Amniotic stem cell (primary cell): ENCODE measurements around the gene NEMP1.
A peak's percentile ranks its signal among the peaks of the same experiment; 100 is the strongest.

Experiments used
- DNase-seq: peaks from one replicate; lab custom pipeline; 2025; lab: John Stamatoyannopoulos, UW

Gene NEMP1

DNA sequence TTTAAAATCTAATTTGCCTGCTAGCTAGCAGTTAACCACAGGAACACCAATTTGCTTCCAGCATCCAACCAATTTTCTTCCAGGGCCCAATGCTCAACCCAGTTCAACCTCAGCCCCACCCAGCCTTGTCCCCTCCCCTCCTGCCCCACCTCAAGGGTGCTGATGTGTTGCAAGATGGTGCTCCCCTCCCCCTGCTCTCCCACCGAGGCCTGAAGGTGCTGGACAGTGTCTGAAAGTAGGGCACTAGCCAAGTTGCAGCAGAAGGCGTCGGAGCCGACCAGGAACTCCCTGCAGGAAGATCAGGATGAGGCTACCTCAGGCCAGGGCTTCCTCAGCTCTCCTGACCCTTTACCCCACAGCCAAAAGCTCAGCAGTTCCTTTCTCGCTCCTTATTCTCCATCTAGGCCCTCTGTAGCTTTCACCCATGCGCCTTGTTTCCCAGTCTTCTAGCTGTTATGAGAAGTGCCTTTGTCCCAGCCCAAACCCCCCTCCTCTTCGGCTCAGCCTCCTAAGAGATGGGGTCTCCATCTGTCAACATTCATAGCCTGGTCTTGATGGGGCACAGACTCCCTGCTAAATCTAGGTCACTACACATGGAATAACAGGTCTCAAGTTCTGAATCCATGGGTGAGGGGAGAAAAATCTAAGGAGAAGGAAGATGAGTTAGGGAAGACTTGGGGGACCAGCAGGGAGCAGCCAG lies 29.0 kb upstream of the NEMP1 start:
- no peak for DNase-seq

DNA sequence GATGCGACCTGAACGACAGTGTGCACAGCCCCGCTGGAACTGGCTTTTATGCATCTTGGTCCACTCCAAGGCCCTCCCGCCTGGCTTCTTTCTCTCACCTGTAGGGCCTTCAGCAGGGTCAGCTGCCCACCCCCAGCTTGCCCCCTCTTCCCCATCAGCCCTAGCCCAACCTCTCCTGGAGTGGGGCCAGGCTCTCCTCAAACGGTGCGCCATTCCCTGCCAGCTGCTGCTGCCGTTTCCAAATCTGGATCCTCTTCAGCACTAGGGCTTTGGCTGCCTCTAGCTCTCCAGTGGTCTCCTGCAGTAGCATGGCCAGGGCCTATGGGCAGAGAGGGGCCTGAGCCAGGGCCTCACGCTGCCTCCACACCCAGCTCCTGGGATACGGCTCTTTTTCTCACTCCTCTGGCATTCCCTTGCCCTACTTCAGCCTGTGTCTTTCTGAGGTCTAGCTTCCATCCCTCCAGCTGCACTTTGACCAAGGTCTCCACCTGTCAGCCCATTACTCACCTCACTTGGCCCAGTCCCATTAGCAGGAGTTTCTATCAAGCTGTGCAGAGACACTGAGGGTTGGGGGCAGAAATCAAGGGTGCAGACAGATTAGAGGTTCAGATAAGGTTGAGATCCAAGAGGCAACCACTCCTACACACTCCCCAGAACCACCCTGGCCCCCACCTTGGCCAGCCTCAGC lies 27.6 kb upstream of the NEMP1 start:
- DNase-seq, result no peak

DNA sequence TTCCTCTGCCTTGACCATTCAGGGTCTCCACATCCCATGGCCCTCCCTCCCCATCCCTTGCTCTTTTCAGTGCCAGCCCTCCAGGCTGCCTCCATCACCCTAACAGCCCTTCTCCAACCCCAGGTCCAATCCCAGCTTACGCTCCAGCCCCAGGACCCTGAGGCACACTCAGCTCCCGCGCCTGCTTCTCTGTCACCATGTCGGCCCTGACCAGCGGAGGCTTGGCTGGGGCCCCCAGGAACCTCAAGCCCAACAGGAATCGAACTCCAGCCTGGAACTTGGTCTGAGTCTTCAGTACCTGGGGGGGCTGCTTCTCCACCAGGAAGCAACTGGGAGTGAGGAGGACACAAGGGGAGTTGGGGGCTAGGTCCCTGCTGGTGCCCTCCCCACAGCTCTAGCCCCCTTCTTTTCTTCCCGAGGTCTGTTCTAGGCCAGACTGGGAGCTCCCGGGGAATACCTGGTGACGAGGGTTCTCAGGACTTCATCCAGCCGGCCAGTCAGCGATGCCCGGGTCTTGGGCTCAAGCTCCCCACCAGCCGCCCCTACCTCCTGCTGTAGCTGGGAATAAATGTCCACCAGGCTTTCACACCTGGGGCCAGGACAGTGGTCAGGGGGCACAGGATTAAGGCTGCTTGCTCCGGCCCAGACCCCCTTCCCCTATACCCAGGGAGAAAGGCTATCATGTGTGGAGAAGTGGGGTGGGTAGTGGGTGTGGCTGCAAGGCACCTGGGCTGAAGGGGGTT lies 26.6 kb upstream of the NEMP1 start:
- DNase-seq, result no peak

DNA sequence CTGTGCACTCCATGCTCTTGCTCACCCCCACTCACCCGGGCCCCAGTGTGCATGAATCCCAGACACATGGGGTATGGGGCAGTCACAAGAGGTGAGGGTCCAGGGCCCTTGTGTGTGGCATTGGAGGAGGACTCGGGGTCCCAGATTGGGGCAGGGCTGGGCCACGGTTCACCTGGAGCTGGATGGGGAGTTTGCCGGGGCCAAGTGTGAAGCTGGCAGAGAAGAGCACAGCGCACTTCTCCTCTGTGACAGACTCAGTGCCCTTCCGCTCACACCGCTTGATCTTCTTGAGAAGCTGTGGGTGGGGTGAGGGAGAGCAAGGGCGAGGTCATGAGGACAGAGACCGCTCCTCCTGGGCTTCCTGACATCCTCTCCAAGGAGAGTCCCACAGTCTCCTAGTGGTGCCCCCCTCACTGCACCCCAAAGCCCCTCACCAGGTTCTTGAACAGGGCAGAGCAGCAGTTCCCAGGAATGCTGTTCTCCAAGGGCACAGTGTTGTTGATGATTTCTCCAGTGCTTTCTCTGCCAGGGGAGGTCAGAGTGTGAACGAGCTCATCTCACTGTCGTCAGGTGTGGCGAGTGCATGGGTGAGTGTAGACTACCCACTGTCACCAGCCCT lies 25.8 kb upstream of the NEMP1 start:
- DNase-seq, result no peak

DNA sequence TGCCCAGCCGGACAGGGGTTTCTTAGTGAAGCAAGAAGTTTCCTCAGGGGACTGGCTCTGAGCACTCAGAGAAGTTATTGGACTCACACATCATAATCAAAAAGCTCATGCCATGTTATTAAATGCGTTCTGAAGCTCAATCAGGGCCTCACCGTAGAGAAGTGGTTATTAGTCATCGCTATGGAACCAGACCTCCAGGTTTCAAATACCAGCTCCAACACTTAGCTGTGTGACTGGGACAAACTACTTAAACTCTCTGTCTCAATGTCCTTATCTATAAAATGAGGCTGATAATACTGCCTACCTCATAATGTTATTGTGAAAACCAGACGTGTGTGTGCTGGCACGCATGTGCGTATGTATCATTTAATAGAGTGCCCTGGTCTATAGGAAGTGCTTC lies 25.3 kb upstream of the NEMP1 start:
- DNase-seq, result no peak

DNA sequence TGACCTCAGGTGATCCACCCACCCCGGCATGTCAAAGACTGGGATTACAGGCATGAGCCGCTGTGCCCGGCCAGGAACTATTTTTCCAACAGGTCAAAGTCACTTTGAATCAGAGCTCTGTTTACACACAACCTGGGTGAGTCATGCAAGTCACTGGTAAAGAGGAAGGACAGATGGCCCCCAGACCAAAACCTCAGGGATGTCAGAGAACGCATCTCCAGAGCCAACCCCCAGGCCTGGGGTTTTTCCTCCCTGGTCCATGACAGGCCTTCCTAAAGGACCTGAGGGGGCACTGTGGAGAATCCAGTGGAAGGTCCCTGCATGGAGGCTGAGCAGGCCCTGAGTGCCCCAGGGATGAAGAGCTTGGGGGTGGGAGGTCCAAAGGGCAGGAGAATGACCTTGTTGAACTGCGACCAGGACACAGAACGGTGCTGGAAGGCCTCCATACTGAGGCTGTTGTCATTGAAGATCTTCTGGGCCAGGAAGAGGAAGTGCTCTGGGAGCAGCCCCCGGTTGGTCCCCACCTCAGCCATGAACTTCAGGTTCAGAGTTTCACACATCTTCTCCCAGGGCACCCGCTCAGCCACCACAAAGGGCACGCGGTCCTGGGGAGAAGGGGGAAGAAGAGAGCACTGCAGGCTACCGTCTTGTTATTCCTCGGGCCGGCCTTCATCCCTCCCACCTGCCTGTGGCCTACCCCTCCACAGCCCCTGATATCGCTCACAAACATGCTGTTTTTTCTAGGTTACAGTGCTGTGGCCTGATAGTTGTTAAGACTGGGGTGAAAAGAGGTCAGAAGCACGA lies 23.5 kb upstream of the NEMP1 start:
- no peak for DNase-seq

DNA sequence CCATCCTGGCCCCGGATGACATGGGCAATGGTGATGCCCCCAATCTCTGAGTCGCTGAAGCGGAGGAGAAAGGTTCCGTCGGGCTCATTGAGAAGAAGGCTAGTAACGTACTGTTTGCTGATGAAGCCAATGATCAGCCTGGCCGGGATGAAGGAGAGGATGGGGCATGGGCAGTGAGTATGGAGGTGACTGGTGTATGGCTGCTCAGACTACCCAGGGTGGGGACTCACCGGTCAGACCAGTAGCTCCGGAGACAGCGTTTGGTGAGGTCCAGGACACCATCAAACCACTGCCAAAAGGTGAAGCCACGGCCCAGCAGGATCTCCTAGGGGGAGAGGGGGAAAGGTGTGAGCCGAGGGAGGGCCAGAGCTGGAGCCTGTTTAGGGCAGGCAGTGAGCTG lies 21.2 kb upstream of the NEMP1 start:
- no peak for DNase-seq

DNA sequence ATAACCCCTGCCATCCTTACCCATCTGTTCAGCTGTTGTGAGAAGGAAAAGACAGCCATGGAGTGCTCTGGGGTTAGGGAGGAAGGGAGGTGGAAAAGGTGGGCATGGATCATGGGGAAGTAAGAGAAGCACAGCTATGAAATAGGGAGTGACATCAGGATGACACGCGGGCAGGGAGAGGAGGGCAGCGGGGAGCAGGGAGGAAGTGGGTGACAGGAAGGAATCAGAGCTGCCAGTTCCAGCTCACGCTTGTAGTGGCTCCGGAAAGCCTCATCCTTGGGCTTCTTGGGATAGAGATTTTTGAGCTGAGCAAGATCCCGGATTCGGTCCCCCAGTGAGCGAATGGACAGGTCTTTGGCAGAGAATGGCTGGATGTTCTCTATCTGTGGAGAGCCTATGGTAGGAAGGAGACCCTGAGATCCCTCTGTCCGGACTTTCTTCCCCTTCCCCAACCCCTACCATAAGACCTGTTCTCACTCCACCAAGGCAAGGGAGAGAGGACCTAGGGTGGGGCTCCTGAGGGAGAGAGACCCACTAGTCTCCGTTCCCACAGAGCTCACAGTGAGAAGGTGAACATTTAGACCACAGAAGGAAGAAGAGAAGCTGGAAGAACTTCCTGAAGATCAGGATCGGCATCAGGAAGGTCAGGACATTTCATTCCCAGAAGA lies 20.6 kb upstream of the NEMP1 start:
- no peak for DNase-seq

DNA sequence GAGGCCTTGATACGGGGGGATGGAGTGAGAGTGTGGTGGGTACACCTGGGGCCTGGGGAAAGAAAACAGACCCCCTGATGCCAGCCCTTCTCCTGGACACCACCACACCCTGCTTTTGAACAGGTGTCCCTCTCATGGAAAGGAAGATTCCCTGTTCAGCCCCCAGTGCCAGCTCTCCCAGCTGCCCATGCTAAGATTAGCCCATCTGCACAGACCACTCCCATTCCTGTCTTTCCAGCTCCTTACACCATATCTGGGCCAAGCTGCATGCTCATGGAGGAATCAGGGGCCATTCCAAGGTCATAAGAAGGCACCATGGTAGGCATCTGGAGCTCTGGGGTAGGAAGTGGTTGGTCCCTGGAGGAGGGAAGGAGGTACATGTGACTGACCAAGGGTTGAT lies 20.0 kb upstream of the NEMP1 start:
- DNase-seq, result no peak

DNA sequence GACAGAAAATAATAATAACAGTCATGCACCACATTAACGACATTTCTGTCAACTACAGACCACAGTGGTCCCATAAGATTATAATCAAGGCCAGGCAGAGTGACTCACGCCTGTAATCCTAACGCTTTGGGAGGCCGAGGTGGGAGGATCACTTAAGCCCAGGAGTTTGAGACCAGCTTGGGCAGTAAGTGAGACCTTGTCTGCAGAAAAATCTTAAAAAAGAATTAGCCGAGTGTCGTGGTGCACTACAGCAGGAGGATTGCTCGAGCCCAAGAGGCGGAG lies 18.9 kb upstream of the NEMP1 start:
- no peak for DNase-seq

DNA sequence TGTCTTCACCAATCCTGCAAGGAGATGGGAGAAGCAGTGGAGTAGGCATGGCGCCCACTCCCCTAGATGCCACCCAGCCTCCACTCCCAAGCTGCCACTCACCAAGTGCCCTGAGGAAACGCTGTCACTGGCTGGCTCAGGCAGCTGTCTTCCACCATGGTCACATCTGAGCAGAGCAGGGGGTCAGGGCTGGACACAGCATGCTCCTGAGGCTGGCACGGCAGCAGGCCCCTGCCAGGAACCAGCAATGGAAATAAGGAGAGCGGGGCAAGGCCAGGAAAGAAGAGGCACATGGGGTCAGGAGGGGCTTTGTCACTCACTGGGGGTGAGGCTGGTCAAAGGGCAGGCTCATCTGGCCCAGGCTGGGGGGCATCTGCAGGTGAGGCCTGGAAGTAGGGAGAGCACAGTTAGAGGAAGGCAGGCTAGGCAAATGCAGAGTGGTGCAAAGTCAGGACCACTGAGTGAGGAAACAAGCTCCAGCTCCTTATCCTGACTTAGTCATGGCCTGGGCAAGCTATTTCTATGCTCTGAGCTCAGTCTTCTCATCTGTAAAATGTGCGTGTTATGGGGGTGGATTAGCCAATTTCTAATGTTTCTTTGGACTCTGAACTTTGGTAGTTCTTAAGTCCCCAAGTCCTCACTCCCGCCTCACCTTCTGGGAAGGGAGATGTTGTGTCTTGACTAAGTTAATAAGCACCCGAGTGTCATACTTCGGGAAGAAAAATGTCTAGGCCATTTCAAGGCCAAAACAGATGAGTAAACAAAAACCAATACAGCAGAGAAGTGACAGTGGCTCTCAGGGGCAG lies 18.4 kb upstream of the NEMP1 start:
- DNase-seq, result no peak

DNA sequence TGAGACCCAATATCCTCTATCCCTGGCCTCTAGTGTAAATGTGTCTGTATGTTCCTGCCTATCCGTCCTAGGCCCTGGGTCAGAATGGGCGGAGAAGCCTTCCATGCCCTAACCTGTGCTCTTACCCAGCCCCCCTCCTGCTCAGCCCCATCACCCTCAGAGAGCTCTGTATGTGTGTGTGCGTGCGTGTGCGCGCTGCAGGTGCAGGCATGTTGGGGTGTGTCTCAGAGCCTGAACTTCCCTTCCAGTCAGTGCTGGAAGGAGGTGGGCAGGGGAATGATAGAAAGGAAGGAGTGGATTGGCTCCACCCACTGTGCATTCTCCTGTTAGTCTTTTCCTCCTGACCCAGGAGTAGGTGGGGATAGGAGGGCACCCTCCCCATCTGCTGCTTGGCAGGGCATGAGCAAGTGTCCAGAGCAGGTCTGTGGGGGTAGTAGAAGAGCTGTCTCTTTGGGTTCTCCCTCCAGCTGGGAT lies 17.5 kb upstream of the NEMP1 start:
- DNase-seq, result no peak

DNA sequence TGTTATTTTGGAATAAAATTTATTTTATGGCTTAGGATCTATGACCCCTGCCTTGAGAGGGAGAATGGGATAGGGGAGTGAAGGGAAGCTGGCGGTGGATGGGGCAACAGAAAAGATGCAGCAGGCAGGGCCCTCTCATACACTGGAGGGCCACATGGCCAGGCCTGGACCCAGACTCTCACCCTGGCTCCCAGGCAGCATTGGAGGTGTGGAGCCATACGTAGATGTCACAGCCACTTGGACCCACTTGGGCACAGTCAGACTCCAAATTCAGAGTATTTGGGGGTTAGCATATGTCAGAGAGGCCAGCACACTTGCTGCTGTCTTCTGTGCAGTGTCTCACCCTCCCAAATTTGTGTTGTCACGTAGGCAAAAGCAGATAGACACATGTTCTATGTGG lies 16.8 kb upstream of the NEMP1 start:
- no peak for DNase-seq

DNA sequence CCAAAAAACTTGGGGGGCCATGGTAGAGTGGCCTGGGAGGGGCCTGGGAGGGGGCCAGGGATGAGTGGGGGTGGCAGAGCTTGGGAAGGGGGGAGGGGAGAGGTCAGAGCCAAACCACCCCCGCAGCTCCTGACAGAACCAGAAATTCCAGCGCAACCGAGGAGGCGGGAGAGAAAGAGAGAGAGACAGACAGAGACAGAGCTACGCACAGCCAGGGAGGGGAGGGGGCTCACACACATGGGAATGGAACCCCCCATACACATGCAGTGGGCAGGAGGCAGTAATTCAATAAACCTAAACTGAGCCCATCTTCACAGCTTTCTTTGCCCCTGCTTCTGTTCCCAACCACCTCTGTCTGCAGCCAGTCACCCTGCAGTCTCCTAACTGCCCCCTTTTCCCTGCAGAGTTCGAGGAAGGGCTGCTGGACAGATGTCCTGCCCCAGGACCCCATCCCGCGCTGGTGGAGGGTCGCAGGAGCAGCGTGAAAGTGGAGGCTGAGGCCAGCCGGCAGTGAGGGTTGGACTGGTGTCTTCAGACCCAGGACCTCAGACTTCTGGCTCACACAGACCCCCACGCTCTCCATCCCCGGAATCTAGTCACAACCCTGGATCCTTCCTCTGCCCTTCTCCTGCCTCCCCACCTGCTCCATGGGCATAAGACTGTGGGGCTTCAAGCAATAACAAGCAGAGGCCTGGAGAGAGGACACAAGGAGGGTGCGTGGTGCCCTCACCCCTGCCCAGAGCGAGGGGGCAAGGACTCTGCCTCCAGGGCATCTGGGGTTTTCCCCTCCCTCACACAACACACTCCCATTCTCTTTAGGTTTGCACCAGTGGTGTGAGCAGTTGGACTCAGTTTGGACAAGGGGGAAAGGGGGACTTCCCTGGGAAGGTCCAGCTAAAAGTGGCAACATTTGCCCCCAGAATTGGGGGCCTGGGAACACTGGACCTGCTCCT lies 15.9 kb upstream of the NEMP1 start:
- DNase-seq, result no peak

DNA sequence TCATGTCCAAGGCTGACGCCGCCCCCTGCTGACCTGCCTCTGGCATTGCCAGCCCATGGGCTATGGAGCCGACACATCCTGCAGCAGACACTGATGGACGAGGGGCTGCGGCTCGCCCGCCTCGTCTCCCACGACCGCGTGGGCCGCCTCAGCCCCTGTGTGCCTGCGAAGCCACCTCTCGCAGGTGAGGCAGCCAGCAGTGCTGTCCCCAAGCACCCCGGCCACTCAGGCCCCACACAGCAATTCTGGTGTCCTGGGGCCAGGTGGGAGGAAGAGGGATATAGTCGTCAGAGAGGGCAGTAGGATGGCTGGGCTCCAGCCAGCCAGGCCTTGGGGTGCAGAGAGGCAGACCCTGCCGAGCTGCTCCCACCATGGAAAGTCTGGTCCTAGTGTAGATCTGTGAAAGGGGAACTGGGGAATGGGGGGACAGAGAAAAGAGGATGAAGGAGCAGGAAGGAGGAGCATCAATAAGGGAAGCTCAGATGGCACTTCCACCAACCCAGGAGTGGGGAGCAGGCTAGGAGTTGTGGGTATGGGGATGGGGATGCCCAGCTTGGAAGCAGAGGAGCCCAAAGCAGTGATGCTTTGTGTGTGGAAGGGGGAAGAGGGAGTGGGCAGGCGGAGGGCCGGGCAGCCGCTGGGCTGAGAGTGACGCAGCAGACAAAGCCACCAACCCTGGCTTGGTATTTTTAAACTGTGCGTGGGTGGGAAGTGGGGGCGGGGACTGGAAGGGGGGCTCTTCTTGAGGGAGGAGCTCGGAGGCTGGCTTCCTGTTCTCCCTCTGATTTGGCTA lies 15.0 kb upstream of the NEMP1 start:
- DNase-seq, result peak; percentile 38

DNA sequence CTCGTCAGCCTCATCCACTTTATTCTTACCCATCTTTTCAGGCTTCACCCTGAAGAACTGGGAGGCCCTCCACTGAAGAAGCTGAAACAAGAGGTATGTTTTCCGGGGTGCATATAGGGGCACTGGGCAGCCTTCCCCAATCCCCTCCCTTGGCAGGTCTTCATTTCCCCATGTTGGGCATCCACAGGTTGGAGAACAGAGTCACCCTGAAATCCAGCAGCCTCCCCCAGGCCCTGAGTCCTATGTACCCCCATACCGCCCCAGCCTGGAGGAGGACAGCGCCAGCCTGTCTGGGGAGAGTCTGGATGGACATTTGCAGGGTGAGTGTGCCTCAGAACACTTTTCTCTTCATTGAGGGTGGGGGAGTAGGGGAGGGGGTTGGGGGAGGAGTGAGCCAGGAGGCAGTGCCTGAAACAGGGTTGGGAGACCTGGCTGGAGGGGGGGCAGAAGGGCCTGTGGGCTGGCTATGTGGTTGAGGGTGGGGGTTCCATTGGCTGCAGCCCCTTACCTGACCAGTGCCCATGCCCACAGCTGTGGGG lies 14.4 kb upstream of the NEMP1 start:
- no peak for DNase-seq

DNA sequence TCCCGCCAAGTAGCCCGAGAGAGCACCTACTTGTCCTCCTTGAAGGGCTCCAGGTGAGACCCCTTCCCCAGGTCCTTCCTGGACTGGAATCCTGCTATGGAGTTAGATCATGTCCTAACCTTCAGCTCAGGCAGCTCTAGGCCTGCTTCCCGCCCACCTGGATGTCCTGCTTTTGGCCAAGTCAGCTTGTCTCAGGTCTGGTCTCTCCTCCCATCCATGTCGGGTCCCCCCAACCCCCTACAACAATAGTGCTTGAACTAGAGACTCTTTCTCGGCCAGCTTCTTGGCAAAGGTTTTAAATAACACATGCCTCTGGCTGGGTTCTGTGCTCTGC lies 13.9 kb upstream of the NEMP1 start:
- no peak for DNase-seq
